GM10248 (cell line): ENCODE data around the gene PTPN4.

Experiments used
- CTCF ChIA-PET: fragments of 300-600 bp; sonication (Branson Sonifier 250); formaldehyde crosslinking; extraction: SDS; loops from one replicate; lab custom pipeline; 2021; ENCODE audit warnings: antibody characterized with exemption; lab: Yijun Ruan, JAX
- POLR2A ChIA-PET: fragments of 350-650 bp; sonication (Branson Sonifier 250); formaldehyde crosslinking; extraction: SDS; loops from one replicate; lab custom pipeline; 2020; ENCODE audit warnings: antibody characterized with exemption; lab: Yijun Ruan, JAX
- DNase-seq: peaks from one replicate; pipeline ENCODE4 v3.0.0; 2012; ENCODE audit errors: extremely low spot score
- TF ChIP-seq, protein P1 (sequence below): IDR thresholded peaks from 2 replicates; pipeline ENCODE4 v1.5.1; 2012; ENCODE audit warnings: mild to moderate bottlenecking, low read depth; ENCODE audit errors: extremely low read depth, missing control alignments, control extremely low read depth

The PTPN4 gene

DNA sequence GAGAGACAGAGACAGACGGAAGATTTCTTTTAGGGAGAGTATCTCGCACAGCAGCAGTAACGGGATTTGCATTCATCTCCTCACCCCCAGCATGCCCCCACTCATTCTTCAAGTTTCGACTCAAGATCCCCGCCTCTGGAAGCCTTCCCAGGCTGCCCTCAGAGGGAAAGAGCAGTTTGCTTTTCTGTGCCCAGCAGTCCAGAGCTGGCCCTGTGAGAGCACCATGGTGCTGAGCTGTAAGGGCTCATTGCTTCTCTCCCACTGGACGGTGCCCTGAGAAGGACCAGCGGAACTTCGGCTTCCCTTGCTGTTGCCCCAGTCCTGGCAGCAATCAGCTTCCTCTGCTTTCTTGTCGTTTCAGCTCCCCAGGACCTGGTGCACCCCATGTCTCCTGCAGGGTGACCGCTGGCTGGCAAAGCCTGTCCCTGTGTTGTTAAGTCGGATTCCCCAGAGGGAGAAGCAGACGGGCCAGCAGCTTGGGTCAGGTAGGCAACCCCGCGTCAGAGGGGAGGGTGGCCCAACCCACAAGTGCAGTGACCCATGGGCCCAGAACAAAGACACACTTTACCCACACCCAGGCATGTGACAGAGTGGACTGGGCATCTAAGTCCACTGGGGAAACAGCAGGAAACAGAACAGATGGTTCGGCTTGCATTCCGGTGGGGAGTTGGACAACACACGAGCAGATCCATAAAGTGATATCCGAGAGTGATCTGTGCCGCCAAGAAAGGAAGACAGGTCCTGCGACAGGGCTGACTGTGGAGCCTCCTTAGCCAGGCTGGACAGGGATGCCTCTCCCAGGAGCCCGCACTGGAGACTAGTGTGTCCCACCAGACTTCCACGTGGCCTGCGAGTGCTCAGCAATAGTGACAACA, 44.1 kb upstream of the PTPN4 start:
- ChIA-PET CTCF (interaction anchor here (3.7 kb wide), 1 partner anchor 12 kb away, joined by 19 read pairs; no protein-coding TSS in a partner anchor), POLR2A (no interaction called here)
- DNase-seq: no peak
- TF ChIP-seq, protein P1, sequence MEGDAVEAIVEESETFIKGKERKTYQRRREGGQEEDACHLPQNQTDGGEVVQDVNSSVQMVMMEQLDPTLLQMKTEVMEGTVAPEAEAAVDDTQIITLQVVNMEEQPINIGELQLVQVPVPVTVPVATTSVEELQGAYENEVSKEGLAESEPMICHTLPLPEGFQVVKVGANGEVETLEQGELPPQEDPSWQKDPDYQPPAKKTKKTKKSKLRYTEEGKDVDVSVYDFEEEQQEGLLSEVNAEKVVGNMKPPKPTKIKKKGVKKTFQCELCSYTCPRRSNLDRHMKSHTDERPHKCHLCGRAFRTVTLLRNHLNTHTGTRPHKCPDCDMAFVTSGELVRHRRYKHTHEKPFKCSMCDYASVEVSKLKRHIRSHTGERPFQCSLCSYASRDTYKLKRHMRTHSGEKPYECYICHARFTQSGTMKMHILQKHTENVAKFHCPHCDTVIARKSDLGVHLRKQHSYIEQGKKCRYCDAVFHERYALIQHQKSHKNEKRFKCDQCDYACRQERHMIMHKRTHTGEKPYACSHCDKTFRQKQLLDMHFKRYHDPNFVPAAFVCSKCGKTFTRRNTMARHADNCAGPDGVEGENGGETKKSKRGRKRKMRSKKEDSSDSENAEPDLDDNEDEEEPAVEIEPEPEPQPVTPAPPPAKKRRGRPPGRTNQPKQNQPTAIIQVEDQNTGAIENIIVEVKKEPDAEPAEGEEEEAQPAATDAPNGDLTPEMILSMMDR: no peak

DNA sequence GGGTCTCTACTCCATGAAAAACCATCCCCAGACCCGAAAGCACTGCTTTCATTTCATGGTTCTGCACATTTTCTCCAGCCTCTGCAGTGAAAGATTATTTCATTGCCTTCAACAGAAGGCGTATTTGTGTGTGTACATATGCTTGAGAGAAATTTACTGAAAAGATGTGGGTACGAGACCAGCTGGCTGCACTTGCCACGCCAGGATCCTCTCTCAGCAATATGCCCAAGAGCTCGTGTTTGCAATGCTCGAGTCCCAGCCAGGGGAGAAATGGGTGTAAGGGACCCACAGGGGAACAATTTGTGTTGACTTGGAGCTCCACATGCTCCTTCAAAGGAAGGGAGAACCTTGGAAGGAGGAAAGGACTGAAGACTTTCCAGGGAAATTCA, 43.4 kb upstream of the PTPN4 start:
- CTCF ChIA-PET: interaction anchor here (3.7 kb wide), 1 partner anchor 13 kb away, joined by 19 read pairs; no protein-coding TSS in a partner anchor
- TF ChIP-seq, protein P1: no peak
- no peak for DNase-seq
- POLR2A ChIA-PET: no interaction called here

DNA sequence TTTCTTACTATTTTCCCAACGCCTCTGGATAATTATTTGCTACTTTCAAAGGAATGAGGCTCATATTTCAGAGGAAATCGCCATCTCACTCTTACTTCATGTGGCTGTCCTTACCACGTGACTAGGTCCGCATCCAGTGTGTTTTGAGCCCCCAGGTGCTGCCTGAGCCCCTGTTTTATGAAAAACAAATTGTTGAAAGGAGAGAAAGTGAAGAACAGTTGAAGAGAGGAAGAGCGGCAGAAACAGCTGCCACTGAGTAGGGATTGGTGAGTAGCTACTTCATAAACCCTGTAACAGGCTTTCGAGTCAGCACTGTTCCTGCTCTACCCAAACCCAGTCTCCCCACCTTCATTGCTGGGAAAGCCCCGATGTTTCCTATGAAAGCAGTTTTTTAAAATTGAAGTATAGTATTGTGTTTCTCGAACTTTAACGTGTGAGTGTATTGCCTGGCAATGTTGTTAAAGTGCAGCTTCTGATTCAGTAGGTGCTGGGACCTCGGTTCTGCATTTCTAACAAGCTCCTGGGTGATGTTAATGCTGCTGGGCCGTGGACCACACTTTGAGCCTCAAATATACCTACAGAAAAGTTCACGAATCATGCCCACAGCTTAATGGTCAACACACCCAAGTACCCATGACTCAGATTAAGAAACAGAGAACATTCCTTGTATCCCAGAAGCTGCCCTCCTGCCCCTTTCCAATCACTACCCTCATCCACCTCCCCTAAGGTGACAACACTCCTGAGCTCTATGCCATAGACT, 41.0 kb upstream of the PTPN4 start:
- DNase-seq: no peak
- TF ChIP-seq, protein P1: no peak
- POLR2A ChIA-PET: no interaction called here
- CTCF ChIA-PET: interaction anchor here (0.8 to 3.7 kb wide), 8 partner anchors 8 to 458 kb away, joined by 3 to 19 read pairs (median 4); no protein-coding TSS in a partner anchor

DNA sequence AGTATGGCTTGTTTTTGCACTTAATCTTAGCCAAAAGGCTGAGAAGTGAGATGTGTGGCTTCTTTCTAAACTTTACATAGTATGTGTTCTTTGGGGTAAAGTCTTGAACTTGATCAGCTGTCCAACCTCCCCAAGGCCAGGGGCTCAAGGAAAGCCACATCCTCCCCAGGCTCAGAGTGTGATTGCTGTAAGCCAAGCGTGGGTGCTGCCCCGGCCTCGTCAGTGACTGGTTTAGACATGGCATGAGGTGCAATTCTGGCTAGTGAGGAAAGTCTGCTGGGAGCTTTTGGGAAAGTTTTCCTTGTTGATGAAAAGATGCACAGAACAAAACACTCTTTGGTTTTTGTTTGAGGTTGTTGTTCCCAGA, 40.5 kb upstream of the PTPN4 start:
- no peak for DNase-seq
- ChIA-PET CTCF (interaction anchor here (0.8 to 3.7 kb wide), 6 partner anchors 9 to 456 kb away, joined by 3 to 19 read pairs (median 4); no protein-coding TSS in a partner anchor), POLR2A (no interaction called here)
- TF ChIP-seq, protein P1: no peak

DNA sequence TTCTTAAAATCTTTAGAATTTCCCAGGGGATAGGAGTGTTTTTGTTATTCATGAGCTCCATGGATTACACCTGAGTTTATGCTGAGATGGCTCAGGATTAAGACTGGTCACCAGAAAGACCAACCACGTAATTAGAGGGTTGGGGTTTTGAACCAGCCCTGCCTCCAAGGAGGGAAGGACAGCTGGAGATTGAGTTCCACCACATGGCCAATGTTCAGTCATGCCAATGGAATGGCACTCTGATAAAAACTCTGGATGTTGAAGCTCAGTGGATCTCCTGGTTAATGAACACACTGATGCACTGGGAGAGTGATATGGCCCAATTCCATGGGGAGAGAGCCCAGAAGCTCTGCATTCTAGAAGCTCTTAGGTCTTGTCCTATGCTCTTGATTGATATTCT, 38.7 kb upstream of the PTPN4 start:
- CTCF ChIA-PET: interaction anchor here (2.8 kb wide), 1 partner anchor 18 kb away, joined by 15 read pairs; no protein-coding TSS in a partner anchor
- POLR2A ChIA-PET: no interaction called here
- no peak for DNase-seq

DNA sequence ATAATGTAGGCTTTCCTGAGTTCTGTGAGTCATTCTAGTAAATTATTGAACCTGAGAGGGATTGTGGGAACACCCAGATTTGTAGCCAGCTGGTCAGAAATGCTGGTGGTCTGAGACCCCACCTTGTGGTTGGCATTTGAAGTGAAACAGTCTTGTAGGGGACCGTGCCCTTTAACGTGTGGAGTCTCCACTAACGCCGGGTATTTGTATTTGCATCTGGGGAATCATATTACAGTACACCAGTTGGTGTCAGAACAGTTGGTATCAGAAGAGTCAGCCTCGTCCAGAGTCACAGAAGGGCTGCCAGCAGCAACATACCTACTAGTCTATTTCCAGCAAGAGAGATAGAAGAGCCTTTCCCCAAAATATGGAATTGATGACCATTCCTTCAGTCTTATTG, 38.3 kb upstream of the PTPN4 start:
- CTCF ChIA-PET: interaction anchor here (2.8 kb wide), 1 partner anchor 18 kb away, joined by 15 read pairs; no protein-coding TSS in a partner anchor
- TF ChIP-seq, protein P1: no peak
- no peak for DNase-seq
- POLR2A ChIA-PET: no interaction called here

More for the DNA sequence above, 38.7 kb upstream of the PTPN4 start:
- TF ChIP-seq, protein P1: no peak
